GM18907 (cell line): ENCODE results near the gene RAI1.

ENCODE experiments used
- ATAC-seq: cut with Tn5 transposase; IDR thresholded peaks from one replicate; pipeline ENCODE4 v1.9.1; 2021; ENCODE audit warnings: mild to moderate bottlenecking, moderate library complexity; ENCODE audit not compliant: unreplicated experiment

The RAI1 gene

GRCh38 chr17:17698371-17698770 is 17.1 kb downstream of the RAI1 start:
- no peak for ATAC-seq

DNA sequence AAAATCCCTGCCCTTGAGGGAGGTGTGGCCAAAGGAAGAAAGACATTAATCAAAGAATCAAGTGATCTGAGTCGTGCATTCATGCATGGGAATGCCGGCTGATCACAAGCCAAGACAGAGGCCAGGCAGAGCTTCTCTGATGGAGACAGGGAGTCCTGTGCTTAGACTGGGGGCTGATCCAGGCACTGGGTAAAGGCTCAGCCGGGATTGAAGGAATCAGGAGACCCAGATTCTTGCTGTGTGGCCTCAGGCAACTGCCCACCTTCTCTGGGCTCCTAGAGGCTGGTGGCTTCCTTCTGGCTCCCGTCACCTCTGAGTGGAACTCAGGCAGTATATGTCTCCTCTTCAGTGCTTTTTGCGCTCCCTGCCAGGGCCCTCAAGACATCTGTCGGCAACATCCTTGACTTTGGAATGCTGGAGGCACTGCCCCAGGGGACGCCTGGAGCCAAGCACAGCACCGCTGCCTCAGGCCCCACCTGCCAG is 17.7 kb downstream of the RAI1 start:
- no peak for ATAC-seq

DNA sequence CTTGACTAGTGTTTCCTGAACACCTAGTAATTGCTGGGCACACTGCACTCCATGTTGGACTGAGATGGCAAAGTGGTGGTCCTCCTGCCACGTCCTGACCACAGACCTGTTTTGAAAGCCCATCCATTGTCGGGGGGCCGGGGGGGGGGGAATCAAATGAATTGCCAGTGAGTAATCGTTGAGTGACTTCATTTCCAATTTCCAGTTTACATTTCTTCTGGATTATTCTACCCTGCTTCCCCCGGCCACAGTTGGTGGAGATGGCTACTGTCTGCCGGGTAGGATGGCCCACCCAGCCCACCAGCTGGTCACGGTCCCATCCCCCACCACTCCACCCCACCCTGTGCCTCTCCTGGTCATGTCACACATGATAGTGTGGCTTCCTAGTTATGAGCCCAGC is 18.2 kb downstream of the RAI1 start:
- no peak for ATAC-seq

DNA sequence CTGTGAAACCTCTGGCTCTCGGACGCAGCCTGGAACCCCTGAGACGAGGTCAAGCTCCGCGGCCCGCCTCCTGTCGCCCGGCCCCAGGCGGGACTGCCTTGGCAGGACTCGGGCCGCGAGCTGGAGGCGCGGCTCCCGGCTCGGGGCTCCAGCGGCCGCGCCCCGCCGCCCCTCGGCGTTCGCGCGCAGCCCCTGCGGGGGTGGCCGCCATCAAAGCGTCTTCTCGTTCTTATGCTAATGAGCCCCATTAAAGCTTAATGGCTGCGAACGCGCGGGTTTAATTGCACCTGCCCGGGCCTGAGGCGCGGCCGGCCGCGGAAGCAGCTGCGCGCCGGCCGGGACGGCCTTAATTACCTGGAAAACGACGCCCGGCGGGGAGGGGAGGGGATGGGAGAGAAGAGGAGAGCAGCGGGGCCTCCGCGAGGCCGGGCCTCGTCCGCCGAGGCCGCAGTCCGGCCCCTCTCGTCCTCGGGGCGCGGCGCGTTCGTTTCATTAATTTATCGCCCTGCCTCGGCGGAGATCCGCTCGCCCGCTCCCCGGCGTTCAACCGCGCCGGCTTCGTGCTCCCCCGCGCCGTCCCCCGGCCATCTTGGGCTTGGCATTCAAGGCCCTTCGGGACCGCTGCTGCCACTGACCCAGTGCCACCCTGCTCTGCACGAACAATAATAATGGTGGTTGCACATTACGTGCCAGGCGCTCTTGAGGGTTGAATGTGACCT is 19.2 kb downstream of the RAI1 start:
- ATAC-seq, result no peak

DNA sequence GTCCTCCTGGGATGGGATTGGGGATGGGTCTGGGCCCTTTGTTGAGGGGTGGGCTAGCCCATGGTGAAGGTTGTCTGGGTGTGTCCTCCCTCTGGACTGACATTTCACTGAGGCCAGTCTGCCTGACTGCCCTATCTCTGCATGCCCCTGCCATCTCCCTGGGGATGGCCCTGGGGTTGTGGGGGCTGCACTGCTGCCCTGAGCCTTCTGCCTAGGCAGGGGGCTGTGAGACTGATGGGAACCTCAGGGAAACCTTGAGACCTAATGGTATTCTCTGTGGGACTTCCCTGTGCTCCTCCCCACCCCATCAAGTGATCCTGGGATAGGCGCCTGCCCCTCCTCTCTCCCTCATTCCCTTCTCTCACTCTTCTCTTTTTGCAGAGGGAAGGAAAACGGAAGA is 19.9 kb downstream of the RAI1 start:
- no peak for ATAC-seq

GRCh38 chr17:17701658-17702057 is 20.4 kb downstream of the RAI1 start:
- no peak for ATAC-seq

GRCh38 chr17:17702449-17703139 is 21.3 kb downstream of the RAI1 start:
- no peak for ATAC-seq

DNA sequence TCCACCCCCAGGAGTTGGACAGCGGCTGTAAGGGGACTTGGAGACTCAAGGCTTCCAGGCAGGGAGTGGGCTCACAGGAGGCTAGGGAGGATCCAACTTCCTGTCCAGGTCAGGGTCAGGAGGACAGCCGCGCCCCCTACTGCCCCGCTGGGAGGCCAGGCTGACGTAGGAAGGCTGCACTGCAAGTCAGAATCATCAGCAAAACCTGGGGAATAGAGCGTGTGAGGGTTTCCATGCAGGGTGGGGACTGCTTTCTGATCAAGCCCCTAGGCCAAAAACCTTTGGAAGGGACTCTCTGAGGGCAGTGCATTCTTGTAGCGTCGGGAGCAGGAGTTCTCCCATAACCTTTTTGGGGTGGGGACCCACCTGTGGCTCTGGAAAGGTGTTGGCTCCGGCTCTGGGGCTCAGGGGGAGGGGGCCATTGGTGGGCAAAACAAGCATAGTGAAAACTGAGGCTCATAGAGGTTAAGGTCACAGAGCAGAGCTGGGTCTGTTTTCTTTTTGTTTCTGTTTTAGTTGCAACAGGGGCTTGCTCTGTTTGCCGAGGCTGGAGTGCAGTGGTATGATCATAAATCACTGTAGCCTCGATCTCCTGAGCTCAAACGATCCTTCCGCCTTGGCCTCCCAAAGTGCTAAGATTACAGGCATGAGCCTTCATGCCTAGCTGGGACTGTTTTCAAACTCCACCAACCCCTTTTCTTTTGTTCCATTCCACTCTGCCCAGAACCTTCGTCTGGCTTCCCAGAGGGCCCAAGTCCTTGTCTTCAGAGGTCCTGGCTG is 22.1 kb downstream of the RAI1 start:
- no peak for ATAC-seq

DNA sequence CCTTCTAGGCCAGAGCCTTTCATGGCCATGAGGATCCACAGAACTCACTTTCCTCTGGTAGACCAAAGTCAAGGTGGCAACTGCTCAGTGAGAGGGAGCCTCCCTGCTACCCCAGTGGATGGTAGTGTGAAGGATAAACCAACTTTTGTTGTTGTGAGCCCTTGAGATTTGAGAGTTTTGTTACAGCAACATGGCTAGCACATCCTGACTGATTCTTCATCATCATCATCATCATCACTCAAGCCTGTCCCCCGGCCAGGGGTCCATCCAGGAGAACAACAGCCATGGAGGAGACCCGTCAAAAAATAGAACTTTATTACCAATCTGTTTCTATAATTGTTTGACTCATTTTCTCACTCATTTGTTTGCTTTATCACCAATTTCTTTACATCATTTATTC is 23.7 kb downstream of the RAI1 start:
- ATAC-seq, result no peak

DNA sequence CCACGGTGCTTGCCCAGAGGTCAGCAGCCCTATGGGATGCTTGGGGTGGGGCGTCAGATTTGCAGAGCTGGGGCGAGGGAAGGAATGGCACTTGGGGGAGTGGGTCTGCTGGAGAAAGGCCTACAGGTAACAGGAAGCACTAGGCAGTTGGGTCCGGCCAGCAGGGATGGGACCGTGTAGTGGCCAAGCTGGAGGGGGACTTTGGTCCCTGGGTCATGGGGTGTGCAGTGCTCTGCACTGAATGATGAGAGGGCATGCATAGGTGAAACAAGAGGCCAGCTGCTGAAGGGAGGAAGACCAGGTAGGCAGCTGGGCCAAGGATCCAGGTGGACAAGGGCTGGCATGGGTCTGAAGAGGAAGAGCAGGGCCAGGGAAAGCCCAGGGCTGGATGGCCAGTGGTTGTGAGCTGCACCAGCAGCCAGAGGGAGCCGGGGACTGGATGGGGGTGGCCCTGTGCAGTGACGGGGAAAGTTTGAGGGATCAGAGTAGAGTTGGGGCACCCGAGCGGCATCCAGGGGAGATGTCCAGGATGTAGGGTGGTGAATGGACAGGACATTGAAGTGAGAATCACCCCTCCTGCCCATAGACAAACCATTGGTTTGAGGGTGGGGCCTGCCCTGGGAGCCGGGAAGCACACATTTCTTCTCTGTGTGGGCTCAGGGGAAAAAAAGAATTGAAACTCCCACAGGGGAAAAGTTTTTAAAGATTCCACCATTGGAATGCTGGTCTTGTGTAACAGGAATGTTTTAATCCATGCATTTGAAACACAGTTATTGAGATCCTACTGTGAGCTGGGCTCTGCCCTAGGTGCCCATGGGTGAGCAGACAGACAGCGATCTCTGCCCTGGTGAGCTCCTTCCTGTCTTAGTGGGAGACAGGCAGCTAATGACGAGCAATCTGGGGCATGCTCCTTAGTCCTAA is 25.1 kb downstream of the RAI1 start:
- ATAC-seq, result no peak

GRCh38 chr17:17708295-17708694 is 27.0 kb downstream of the RAI1 start:
- ATAC-seq, result no peak

DNA sequence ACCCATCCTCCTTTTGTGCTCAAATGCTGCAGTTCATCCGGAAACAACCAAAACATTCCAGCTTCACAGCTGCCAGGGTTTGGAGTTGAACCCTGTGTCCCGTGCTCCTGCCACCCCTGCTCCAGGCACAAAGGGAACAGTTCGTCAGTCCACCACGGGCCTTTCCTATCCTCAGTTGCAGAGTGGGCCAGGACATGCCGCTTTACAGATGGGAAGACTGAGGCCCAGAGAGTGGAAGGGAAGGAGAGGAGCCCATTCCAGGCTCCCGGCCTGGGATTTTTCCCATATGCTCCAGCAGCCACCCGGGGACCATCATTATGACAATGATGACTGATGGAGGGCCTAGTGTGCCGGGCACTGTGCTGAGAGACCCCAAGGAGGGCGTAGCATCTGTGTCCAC is 27.6 kb downstream of the RAI1 start:
- ATAC-seq, result no peak

DNA sequence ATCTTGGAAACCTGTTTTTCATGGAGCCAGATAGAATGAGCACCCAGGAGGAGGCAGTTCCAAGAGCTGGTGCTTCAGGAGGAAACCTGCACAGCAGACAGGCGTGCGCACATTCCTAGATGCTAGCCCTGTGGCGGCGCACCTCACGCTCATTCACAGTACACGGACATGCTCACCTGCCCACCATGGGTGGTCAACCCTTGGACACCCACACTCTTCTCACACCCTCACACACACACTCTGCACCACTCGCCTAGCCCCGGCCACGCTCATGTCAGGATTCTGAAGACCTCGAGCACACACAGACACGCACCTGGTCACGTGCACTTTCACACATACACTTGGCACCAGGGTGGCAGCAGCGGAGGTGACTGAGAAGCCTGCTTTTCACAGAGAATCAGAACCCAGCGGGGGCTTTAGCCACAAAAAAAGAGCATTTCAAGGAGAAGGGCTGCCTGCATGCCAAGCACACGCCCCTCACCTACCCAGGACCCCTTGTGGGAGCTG is 28.6 kb downstream of the RAI1 start:
- no peak for ATAC-seq

GRCh38 chr17:17710355-17710727 is 29.1 kb downstream of the RAI1 start:
- no peak for ATAC-seq

- no peak for ATAC-seq
These were observed 29.7 kb downstream of the RAI1 start for GRCh38 chr17:17710728-17711541.

DNA sequence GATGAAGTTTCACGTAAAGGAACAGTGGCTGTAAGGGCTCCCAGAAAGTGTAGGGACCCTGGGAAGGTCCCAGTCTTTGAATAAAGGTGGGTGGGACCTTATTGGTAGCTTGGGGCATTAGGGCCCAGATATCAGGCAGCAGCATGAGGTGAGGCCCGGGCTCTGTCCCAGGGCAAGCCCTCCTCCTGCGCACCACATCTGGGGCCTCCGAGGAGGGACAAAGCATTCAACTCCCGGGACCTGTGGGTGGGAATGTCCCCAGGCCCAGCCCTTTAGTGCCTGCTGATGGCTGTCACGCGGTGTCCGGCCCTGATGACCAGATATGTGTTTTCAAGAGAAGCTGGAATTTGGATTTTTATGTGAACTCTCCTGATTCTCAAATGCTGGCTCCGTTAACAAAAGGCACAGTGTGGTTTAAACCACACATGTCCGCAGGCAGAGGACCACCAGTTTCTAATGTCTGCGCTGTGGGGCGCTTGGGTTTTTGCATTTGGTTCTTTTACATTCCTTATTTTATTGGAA is 30.4 kb downstream of the RAI1 start:
- ATAC-seq, result no peak

GRCh38 chr17:17712268-17712924 is 31.1 kb downstream of the RAI1 start:
- ATAC-seq, result peak; percentile 75

- no peak for ATAC-seq
These were observed 32.6 kb downstream of the RAI1 start for GRCh38 chr17:17713839-17714238.
